Thymus (tissue), 14 donors: Measurements from ENCODE around the gene ATP6V0E2. TPM values are rescaled to one million over a fixed set of nuclear protein-coding genes. Genes with fewer than 3 reads are reported as not detected.

Source experiments
- DNase-seq, 9 donors: peaks; one replicate each; pipeline ENCODE4 v3.0.0-alpha.2; 2013; ENCODE audit warnings: low spot score in 9 of 9, low read depth in 6 of 9, missing footprints in 1 of 9
- H3K27ac ChIP-seq, 2 donors: one replicate each; pipeline ENCODE4 v1.5.1; 2013; ENCODE audit warnings: control low read depth in 1 of 2, low read depth in 1 of 2, low read length in 1 of 2, mild to moderate bottlenecking in 1 of 2, moderate library complexity in 1 of 2
- H3K27me3 ChIP-seq, 2 donors: one replicate each; pipeline ENCODE4 v1.5.1; 2013; ENCODE audit warnings: low read length in 1 of 2; ENCODE audit not compliant: control insufficient read depth in 2 of 2, insufficient read depth in 1 of 2
- H3K36me3 ChIP-seq, 2 donors: one replicate each; pipeline ENCODE4 v1.5.1; 2013; ENCODE audit warnings: low read length in 1 of 2, mild to moderate bottlenecking in 1 of 2, moderate library complexity in 1 of 2; ENCODE audit not compliant: control insufficient read depth in 2 of 2, insufficient read depth in 2 of 2
- H3K4me1 ChIP-seq, 2 donors: one replicate each; pipeline ENCODE4 v1.5.1; 2013; ENCODE audit warnings: low read length in 2 of 2; ENCODE audit not compliant: control insufficient read depth in 2 of 2, insufficient read depth in 2 of 2
- H3K4me3 ChIP-seq, 2 donors: one replicate each; pipeline ENCODE4 v1.5.1; 2013; ENCODE audit warnings: low read length in 2 of 2, control low read depth in 1 of 2, mild to moderate bottlenecking in 1 of 2
- H3K9me3 ChIP-seq, 2 donors: one replicate each; pipeline ENCODE4 v1.5.1; 2013; ENCODE audit warnings: low read length in 1 of 2, mild to moderate bottlenecking in 1 of 2; ENCODE audit not compliant: control insufficient read depth in 2 of 2, insufficient read depth in 1 of 2
- WGBS: extraction: QIAGEN DNeasy Blood & Tissue Kit; methylation state at CpG from one replicate; pipeline ENCODE4 v1.1.7; 2013; 5-methylcytosine and 5-hydroxymethylcytosine counted together
- long read RNA-seq, 10 donors: transcript quantifications; one replicate each; lab custom pipeline, GENCODE V29; 2026
- polyA plus RNA-seq: library from polyadenylated mRNA; stranded (reverse); fragments of 200-250 nt; gene quantifications from one replicate; pipeline ENCODE4 v1.2.3, GENCODE V29; 2013
- total RNA-seq: library from RNA; stranded (reverse); fragments of 120-200 nt; gene quantifications from one replicate; pipeline ENCODE4 v1.2.4, GENCODE V29; 2013
- donor health status: healthy.

ATP6V0E2 gene
- 30.5 TPM for total RNA-seq
- polyA plus RNA-seq, result 38.9 TPM
- long read RNA-seq, donor 1, partial matches to known transcripts, result 0 of 1 reads
- long read RNA-seq, donor 1, other reads (novel, unspliced or antisense), result 0 of 1 reads
- long read RNA-seq, donor 2, result 0 reads
- long read RNA-seq, donor 3, transcript ATP6V0E2-203 (4 exons, 2,722 nt), result major isoform, 24 of 26 reads
- long read RNA-seq, donor 3, partial matches to known transcripts, result 0 of 26 reads
- long read RNA-seq, donor 3, other reads (novel, unspliced or antisense), result 0 of 26 reads
- long read RNA-seq, donor 4, transcript ATP6V0E2-203 (4 exons, 2,722 nt), result major isoform, 20 of 21 reads
- long read RNA-seq, donor 4, partial matches to known transcripts, result 0 of 21 reads
- long read RNA-seq, donor 4, other reads (novel, unspliced or antisense), result 0 of 21 reads
- long read RNA-seq, donor 5, transcript ATP6V0E2-203 (4 exons, 2,722 nt), result major isoform, 15 of 19 reads
- long read RNA-seq, donor 5, partial matches to known transcripts, result 0 of 19 reads
- long read RNA-seq, donor 5, other reads (novel, unspliced or antisense), result 0 of 19 reads
- long read RNA-seq, donor 6, transcript ATP6V0E2-203 (4 exons, 2,722 nt), result major isoform, 8 of 9 reads
- long read RNA-seq, donor 6, partial matches to known transcripts, result 0 of 9 reads
- long read RNA-seq, donor 6, other reads (novel, unspliced or antisense), result 0 of 9 reads
- long read RNA-seq, donor 7, transcript ATP6V0E2-203 (4 exons, 2,722 nt), result major isoform, 12 of 14 reads
- long read RNA-seq, donor 7, partial matches to known transcripts, result 0 of 14 reads
- long read RNA-seq, donor 7, other reads (novel, unspliced or antisense), result 0 of 14 reads
- long read RNA-seq, donor 8, transcript ATP6V0E2-203 (4 exons, 2,722 nt), result major isoform, 16 of 17 reads
- long read RNA-seq, donor 8, partial matches to known transcripts, result 0 of 17 reads
- long read RNA-seq, donor 8, other reads (novel, unspliced or antisense), result 0 of 17 reads
- long read RNA-seq, donor 9, transcript ATP6V0E2-203 (4 exons, 2,722 nt), result major isoform, 9 of 12 reads
- long read RNA-seq, donor 9, partial matches to known transcripts, result 0 of 12 reads
- long read RNA-seq, donor 9, other reads (novel, unspliced or antisense), result 0 of 12 reads
- long read RNA-seq, donor 10, transcript ATP6V0E2-203 (4 exons, 2,722 nt), result major isoform, 23 of 28 reads
- long read RNA-seq, donor 10, partial matches to known transcripts, result 5 of 28 reads
- long read RNA-seq, donor 10, other reads (novel, unspliced or antisense), result 0 of 28 reads

DNA sequence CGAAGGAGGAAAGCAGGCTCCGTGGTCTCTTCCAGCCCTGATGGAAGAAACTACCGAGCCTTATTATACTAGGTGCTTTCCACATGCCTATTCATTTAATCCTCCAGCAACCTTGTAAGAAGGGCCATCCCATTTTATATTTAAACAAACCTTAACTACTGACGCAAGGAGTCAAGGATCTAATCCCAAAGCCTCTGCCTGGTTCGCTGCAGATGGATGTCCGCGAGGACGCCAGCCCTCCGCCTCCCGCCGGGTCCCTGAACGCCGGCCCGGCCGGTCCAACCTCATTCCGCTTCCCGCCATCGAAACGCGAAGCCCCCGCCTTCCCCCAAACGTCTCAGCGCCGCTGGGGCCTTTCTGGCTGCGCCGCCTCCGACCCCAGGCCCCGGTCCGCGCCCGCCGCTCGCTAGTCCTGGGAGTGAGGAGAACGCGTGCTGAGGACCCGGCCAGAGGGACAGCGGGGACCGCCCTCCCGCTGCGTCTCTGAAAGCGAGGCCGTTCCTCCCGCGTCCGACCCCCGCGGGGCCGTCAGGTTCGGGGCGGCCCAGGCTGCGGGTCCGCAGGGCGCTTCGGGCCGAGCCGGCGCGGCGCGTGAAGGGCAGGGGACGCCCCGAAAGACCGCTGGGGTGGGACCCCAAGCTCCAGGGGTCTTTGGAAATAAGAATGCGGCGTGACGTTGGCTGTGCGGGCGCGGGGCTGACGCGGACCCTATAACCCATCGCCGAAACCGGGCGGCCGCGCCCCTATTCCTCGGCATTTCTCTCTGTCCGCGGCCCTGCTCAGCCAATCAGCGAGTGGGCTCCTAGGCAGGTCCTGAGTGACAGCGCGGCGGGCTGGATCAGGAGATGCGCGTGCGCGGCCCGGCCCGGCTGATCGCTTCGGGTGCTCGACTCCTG lies at the start of gene ATP6V0E2:
TSS of gene ATP6V0E2 (plus strand) at position 896 of the 896 bp plus-strand sequence. CDS start 97 bp downstream, outside the sequence.
- under 1% methylated on average over 93 of the region's 93 CpGs for WGBS
- Histone ChIP-seq H3K9me3 (peaks cover 0 to 3% of the 10 kb centered on the region in 2 donors), H3K4me3 (peak within 1 kb of the TSS; percentile 66 to 79), H3K27me3 (peaks cover 5 to 14% of the 10 kb centered on the region in 2 donors), H3K27ac (peak within 1 kb of the TSS; percentile 62 to 68), H3K4me1 (peaks cover 34 to 64% of the 10 kb centered on the region in 2 donors), H3K36me3 (peaks cover 8 to 16% of the 10 kb centered on the region in 2 donors)
- DNase-seq, result peak in 5 of 9 donors; percentile 76 to 93 (median 86)

DNA sequence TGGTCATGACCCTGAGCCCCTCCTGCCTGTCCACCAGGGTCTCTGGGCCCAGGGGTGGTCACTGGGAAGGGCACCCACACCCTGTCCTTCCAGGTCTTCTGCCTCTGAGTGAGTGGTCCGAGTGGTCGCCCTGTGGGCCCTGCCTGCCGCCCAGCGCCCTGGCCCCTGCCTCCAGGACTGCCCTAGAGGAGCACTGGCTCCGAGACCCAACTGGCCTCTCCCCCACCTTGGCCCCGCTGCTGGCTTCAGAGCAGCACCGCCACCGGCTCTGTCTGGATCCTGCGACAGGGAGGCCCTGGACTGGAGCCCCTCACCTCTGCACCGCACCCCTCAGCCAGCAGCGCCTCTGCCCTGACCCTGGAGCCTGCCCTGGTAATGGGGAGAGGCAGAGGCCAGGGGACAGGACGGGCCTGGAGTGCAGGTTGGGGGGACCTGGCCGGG lies 49.4 kb upstream of the ATP6V0E2 start:
- H3K27me3 ChIP-seq, result peaks cover 0 to 23% of the 10 kb centered on the region in 2 donors
- DNase-seq, result no peak
- H3K9me3 ChIP-seq, result no peaks in the 10 kb centered on the region
- no peak overlapping the region for H3K27ac ChIP-seq
- no peaks in the 10 kb centered on the region for H3K36me3 ChIP-seq
- H3K4me1 ChIP-seq, result no peaks in the 10 kb centered on the region
- no peak overlapping the region for H3K4me3 ChIP-seq
- 98% methylated on average over 13 of the region's 13 CpGs for WGBS

DNA sequence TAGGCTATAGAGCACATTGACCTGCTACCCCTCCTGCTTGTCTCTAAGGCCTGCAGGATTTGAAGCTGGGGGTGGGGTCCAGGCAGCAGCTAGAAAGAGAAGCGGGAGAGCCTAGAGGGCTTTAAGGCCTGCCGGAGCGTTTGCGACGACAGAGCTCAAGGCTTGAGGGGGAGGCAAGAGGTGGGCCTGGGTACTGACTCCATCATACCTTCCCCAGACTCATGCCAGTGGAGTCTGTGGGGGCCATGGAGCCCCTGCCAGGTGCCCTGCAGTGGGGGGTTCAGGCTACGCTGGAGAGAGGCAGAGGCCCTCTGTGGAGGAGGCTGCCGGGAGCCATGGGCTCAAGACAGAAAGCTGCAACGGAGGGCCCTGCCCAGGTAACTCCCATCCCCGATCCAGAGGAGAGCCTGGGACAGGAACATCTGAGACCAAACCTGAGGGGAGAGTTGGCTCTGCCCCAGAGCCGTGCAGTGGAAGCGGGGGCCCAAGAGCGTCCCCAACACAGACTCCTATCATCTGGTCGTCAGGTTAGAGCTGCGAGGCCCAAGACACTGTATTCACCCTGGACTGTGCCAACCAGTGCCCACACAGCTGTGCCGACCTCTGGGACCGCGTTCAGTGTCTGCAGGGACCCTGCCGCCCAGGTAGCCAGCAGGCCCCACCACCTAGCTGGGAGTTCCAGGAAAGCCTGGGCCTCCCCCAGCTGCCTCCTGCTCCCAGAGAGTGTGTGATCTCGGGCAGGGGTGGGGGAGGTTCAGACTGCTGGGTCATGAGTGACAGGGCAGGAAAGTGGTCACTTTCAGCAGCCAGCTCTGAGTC lies 48.8 kb upstream of the ATP6V0E2 start:
- Histone ChIP-seq H3K27me3 (peaks cover 0 to 23% of the 10 kb centered on the region in 2 donors), H3K9me3 (no peaks in the 10 kb centered on the region), H3K4me3 (no peak overlapping the region), H3K27ac (no peak overlapping the region), H3K36me3 (no peaks in the 10 kb centered on the region), H3K4me1 (no peaks in the 10 kb centered on the region)
- 98% methylated on average over 19 of the region's 19 CpGs for WGBS
- no peak for DNase-seq

DNA sequence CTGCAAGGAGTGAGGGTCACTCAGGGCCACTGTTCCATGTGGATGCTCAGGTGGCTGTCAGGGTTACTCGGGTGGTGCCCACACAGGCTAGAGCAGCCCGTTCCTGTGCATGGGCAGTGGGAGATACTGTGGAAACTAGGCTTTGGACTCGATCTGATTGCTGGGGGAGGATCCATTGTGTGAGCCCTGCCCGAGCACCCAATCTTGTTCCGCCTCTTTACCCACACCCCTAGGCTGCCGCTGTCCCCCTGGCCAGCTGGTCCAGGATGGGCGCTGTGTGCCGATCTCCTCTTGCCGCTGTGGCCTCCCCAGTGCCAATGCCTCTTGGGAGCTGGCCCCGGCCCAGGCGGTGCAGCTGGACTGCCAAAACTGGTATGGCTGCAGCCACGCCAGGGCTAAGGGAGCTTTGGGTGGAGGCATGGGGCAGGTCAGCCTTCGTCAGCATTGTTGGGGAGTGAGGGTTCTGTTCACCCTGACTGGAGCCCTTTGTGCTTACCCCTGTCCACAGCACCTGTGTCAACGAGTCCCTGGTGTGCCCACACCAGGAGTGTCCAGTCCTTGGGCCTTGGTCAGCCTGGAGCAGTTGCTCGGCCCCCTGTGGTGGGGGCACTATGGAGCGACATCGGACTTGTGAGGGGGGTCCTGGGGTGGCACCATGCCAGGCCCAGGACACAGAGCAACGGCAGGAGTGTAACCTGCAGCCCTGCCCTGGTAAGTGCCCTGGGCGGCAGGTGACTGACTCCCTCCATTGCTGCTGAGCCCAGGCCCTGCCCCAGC lies 48.0 kb upstream of the ATP6V0E2 start:
- Histone ChIP-seq H3K9me3 (no peaks in the 10 kb centered on the region), H3K4me3 (no peak overlapping the region), H3K36me3 (no peaks in the 10 kb centered on the region), H3K4me1 (no peaks in the 10 kb centered on the region), H3K27ac (no peak overlapping the region), H3K27me3 (peaks cover 0 to 28% of the 10 kb centered on the region in 2 donors)
- DNase-seq, result no peak
- WGBS, result 94% methylated on average over 19 of the region's 19 CpGs

DNA sequence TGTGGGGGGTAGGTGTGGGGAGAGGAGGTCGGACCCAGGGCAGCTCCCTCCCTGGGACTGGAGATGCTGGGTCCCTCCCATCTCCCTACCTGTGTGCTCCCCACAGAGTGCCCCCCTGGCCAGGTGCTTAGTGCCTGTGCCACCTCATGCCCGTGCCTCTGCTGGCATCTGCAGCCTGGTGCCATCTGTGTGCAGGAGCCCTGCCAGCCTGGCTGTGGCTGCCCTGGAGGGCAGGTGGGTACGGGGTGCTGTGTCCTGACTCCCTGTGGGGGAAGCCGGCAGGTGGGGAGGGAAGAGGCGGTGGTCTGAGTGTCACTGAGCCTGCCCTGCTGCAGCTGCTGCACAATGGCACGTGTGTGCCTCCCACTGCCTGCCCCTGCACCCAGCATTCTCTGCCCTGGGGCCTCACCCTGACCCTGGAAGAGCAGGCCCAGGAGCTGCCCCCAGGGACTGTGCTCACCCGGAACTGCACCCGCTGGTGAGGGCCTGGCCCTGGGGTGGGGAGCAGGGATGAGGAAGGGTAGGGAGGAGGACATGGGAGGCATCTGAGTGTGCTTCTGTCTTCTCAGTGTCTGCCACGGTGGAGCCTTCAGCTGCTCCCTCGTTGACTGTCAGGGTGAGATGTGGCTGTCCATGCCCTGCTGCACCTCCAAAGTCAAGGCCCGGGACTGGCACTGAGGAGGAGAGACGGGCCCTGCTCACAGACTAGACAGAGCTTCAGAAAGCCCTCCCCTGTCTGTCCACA lies 47.3 kb upstream of the ATP6V0E2 start:
- H3K4me3 ChIP-seq, result no peak overlapping the region
- no peaks in the 10 kb centered on the region for H3K36me3 ChIP-seq
- peaks cover 0 to 34% of the 10 kb centered on the region in 2 donors for H3K27me3 ChIP-seq
- 86% methylated on average over 12 of the region's 12 CpGs for WGBS
- H3K9me3 ChIP-seq, result no peaks in the 10 kb centered on the region
- DNase-seq, result no peak
- no peaks in the 10 kb centered on the region for H3K4me1 ChIP-seq
- no peak overlapping the region for H3K27ac ChIP-seq

DNA sequence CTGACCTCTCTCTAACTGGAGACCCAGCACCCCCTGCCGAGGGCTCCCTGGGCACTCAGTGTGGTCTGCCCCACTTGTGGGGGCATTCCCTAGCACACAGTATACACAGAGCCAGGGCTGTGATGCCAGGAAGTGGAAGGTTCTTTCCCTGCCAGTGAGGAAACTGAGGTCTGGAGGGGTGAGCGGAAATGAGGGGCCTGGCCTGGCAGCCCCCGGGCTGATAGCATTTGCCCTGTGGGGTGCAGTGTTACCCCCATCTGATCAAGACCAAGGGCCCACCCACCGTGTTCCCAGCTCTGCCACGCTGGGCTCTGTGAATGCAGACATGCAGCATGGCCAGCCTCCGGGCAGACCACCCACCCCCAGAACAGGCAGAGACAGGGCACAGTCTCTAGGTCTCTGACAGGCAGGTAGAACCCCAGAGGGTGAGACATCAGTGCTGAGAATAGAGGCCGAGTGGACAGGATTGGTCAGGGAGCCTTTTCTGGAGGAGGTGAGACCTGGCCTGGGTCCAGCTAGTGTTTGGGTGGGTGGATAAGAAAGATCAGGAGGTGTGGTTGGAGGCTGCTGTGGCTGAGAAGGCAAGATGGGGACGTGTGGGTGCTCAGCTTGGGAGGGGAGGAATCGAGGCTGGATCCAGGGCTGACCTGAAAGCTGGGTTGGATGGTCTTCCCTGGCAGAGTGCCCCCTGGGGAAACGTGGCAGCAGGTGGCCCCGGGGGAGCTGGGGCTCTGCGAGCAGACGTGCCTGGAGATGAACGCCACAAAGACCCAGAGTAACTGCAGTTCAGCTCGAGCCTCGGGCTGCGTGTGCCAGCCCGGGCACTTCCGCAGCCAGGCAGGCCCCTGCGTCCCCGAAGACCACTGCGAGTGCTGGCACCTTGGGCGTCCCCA lies 46.4 kb upstream of the ATP6V0E2 start:
- Histone ChIP-seq H3K36me3 (no peaks in the 10 kb centered on the region), H3K4me3 (no peak overlapping the region), H3K4me1 (no peaks in the 10 kb centered on the region), H3K9me3 (no peaks in the 10 kb centered on the region), H3K27me3 (peaks cover 0 to 35% of the 10 kb centered on the region in 2 donors), H3K27ac (no peak overlapping the region)
- DNase-seq, result no peak
- WGBS, result 92% methylated on average over 23 of the region's 23 CpGs
